ENCODE measurements around the gene PDIK1L. TPM values are rescaled to one million over a fixed set of nuclear protein-coding genes. Genes with fewer than 3 reads are reported as not detected.

PDIK1L gene
- total RNA-seq, 1 donor from 2014 or later, result 19.4 TPM

- H3K4me1 Mint-ChIP-seq, result peaks cover 6% of the 10 kb centered on the region
- DNase-seq (ENCODE audit: low spot score in 2 of 2, unreplicated experiment in 2 of 2), result no peak
- TF ChIP-seq, protein P1, sequence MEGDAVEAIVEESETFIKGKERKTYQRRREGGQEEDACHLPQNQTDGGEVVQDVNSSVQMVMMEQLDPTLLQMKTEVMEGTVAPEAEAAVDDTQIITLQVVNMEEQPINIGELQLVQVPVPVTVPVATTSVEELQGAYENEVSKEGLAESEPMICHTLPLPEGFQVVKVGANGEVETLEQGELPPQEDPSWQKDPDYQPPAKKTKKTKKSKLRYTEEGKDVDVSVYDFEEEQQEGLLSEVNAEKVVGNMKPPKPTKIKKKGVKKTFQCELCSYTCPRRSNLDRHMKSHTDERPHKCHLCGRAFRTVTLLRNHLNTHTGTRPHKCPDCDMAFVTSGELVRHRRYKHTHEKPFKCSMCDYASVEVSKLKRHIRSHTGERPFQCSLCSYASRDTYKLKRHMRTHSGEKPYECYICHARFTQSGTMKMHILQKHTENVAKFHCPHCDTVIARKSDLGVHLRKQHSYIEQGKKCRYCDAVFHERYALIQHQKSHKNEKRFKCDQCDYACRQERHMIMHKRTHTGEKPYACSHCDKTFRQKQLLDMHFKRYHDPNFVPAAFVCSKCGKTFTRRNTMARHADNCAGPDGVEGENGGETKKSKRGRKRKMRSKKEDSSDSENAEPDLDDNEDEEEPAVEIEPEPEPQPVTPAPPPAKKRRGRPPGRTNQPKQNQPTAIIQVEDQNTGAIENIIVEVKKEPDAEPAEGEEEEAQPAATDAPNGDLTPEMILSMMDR (IDR thresholded peaks at IDR 0.05; ENCODE audit: unreplicated experiment), result no peak
- H3K9me3 Mint-ChIP-seq, result no peaks in the 10 kb centered on the region
- no peak overlapping the region for H3K4me3 Mint-ChIP-seq
- H3K36me3 Mint-ChIP-seq, result peaks cover 17% of the 10 kb centered on the region
- H3K27ac Mint-ChIP-seq, result no peak overlapping the region
- no peaks in the 10 kb centered on the region for H3K27me3 Mint-ChIP-seq (ENCODE audit: low read depth)
These were observed 8.4 kb downstream of the PDIK1L start for GRCh38 chr1:26119892-26120608.

GRCh38 chr1:26121854-26122773 is 10.5 kb downstream of the PDIK1L start:
- peaks cover 13% of the 10 kb centered on the region for H3K4me1 Mint-ChIP-seq
- TF ChIP-seq, protein P1 (IDR thresholded peaks at IDR 0.05; ENCODE audit: unreplicated experiment), result no peak
- no peaks in the 10 kb centered on the region for H3K9me3 Mint-ChIP-seq
- no peak for DNase-seq (ENCODE audit: low spot score in 2 of 2, unreplicated experiment in 2 of 2)
- no peak overlapping the region for H3K4me3 Mint-ChIP-seq
- peaks cover 17% of the 10 kb centered on the region for H3K36me3 Mint-ChIP-seq
- peak overlapping the region; percentile 56 for H3K27ac Mint-ChIP-seq
- H3K27me3 Mint-ChIP-seq (ENCODE audit: low read depth), result no peaks in the 10 kb centered on the region

DNA sequence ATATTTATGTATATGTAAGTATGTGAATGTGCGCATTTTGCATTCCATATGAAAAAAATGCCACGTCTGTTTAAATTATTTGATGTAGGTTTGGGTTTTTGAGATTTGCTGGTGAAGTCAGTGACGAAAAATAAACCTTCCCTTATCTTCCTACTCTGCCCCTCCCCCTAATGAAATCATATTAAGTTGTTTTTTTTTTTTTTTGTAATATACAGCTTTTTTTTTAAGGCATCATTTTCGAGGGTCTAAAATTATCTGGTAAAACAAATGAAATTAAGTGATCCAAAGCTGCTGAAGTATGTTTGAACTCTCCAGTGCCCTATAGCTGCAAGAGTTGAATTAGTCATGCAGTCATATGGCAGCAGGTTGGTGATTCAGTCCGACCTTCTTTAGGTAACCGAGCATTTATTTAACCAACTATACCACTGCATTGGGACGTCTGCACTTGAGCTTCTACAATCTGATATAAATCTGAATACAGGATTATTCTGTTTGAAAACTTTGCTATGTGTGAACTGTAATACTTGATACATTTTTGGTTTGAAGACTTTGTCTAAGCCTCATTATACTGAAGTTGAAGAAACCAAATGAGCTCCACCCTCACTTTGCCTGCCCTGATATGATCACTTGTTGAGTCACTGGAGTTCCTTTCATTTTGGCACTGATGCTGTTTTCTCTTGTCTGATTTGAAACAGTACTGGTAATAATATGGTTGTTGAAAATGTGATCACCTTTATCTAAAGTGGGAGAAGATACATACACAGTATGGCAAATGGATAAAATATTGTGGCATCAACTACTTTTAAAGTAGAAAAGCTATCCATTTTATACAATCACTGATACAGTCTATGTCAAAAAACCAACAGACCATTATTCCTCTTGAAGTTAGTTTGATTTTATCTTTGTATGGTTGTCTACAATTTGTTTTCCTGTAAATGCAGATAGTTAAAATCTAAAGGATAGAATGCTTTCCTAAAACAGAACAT is 11.7 kb downstream of the PDIK1L start:
- TF ChIP-seq, protein P1 (IDR thresholded peaks at IDR 0.05; ENCODE audit: unreplicated experiment), result no peak
- Mint-ChIP-seq H3K4me1 (peaks cover 25% of the 10 kb centered on the region), H3K9me3 (no peaks in the 10 kb centered on the region), H3K27ac (no peak overlapping the region), H3K4me3 (no peak overlapping the region), H3K27me3 (ENCODE audit: low read depth) (no peaks in the 10 kb centered on the region), H3K36me3 (peaks cover 15% of the 10 kb centered on the region)
- DNase-seq (ENCODE audit: low spot score in 2 of 2, unreplicated experiment in 2 of 2), result no peak

DNA sequence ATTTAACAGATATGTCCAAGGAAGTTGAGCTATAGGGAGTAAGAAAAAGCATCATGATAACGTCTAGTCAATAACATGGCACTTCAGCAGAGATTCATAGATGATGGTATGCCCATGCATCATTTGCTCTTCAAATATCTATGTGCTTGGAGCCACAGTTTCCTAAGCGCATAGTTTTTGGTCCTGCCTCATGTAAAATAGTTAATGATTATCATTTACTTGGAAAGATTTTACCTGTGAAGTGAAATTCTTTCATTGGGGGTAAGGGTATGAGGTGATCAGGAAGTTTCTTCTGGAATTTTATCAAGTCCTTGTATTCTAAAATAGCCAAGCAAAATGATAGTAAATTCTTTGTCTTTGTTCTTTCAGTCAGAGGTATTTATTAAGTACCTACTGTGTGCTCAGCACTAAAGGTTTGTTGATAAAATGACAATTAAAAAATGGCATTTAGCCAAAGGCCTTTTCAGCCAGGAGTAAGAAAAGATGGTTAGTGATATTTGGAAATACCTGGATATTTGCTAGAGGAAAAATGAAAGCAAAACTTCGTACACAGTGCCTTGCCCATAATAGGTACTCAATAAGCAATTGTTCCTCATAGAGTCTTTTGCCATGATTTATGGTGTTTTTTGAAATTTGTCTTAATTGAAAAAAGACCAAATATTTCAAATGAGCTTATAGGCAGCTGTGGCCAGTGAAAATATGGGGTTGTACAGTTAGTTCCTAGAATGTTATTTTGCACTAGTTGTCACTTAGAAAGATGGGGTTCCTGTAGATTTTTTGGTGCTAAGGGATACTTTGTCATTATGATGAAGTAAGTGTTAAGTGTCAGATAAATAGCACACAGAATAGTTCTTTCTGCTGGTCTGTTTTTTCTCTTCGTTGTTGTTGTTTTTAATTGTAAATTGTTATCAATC is 13.1 kb downstream of the PDIK1L start:
- Mint-ChIP-seq H3K27me3 (ENCODE audit: low read depth) (no peaks in the 10 kb centered on the region), H3K36me3 (peaks cover 8% of the 10 kb centered on the region), H3K4me3 (no peak overlapping the region), H3K27ac (no peak overlapping the region), H3K9me3 (no peaks in the 10 kb centered on the region), H3K4me1 (peaks cover 27% of the 10 kb centered on the region)
- TF ChIP-seq, protein P1 (IDR thresholded peaks at IDR 0.05; ENCODE audit: unreplicated experiment), result no peak
- DNase-seq (ENCODE audit: low spot score in 2 of 2, unreplicated experiment in 2 of 2), result no peak
